HG02852 (cell line): ENCODE results near the gene SIGLEC9.
"Not testable (repeated sequence)": the region's sequence is repeated elsewhere in the genome, so short reads cannot be mapped to it uniquely, and the experiment has no call there.

Experiments
- ATAC-seq: cut with Tn5 transposase; IDR thresholded peaks from one replicate; pipeline ENCODE4 v1.9.1; 2021; ENCODE audit warnings: mild to moderate bottlenecking, moderate library complexity; ENCODE audit not compliant: unreplicated experiment

Gene SIGLEC9

GRCh38 chr19:51142809-51143475 lies 18.2 kb downstream of the SIGLEC9 start:
- ATAC-seq: not testable (repeated sequence)

GRCh38 chr19:51143486-51143885 lies 18.8 kb downstream of the SIGLEC9 start:
- ATAC-seq: no peak

GRCh38 chr19:51144482-51145045 lies 19.9 kb downstream of the SIGLEC9 start:
- ATAC-seq: no peak

- ATAC-seq: no peak
Measured at GRCh38 chr19:51145916-51146493, 21.3 kb downstream of the SIGLEC9 start.

GRCh38 chr19:51146751-51147150 lies 22.0 kb downstream of the SIGLEC9 start:
- ATAC-seq: no peak

- ATAC-seq: no peak
Measured at GRCh38 chr19:51147663-51148062, 23.0 kb downstream of the SIGLEC9 start.

GRCh38 chr19:51148580-51148979 lies 23.9 kb downstream of the SIGLEC9 start:
- no peak for ATAC-seq

GRCh38 chr19:51150627-51151026 lies 25.9 kb downstream of the SIGLEC9 start:
- no peak for ATAC-seq

- ATAC-seq: no peak
Measured at GRCh38 chr19:51156710-51157109, 32.0 kb downstream of the SIGLEC9 start.

- ATAC-seq: no peak
Measured at GRCh38 chr19:51157265-51157664, 32.6 kb downstream of the SIGLEC9 start.

- ATAC-seq: no peak
Measured at GRCh38 chr19:51158474-51159129, 33.9 kb downstream of the SIGLEC9 start.

- ATAC-seq: no peak
Measured at GRCh38 chr19:51159656-51160055, 35.0 kb downstream of the SIGLEC9 start.

GRCh38 chr19:51161266-51161665 lies 36.6 kb downstream of the SIGLEC9 start:
- ATAC-seq: no peak

GRCh38 chr19:51161867-51162496 lies 37.3 kb downstream of the SIGLEC9 start:
- ATAC-seq: no peak

GRCh38 chr19:51163257-51163656 lies 38.6 kb downstream of the SIGLEC9 start:
- no peak for ATAC-seq

- ATAC-seq: no peak
Measured at GRCh38 chr19:51164215-51164614, 39.5 kb downstream of the SIGLEC9 start.

- ATAC-seq: no peak
Measured at GRCh38 chr19:51166846-51167490, 42.3 kb downstream of the SIGLEC9 start.

- no peak for ATAC-seq
Measured at GRCh38 chr19:51168564-51169282, 44.0 kb downstream of the SIGLEC9 start.

GRCh38 chr19:51169283-51169918 lies 44.7 kb downstream of the SIGLEC9 start:
- not testable (repeated sequence) for ATAC-seq

- ATAC-seq: no peak
Measured at GRCh38 chr19:51172223-51172622, 47.5 kb downstream of the SIGLEC9 start.
